Endodermal cell (in vitro differentiated cells): ENCODE results near the gene TMEM200B. TPM values are rescaled to one million over a fixed set of nuclear protein-coding genes. Genes with fewer than 3 reads are reported as not detected.

Experiments used
- DNase-seq: peaks from one replicate; pipeline ENCODE4 v3.0.0-alpha.2; 2017
- H3K27ac ChIP-seq: 2 replicates; pipeline ENCODE4 v1.5.1; 2013; ENCODE audit warnings: mild to moderate bottlenecking, low read depth, low read length, moderate library complexity
- H3K27me3 ChIP-seq: 2 replicates; pipeline ENCODE4 v1.6.1; 2013; ENCODE audit warnings: mild to moderate bottlenecking, low read length, moderate library complexity; ENCODE audit not compliant: insufficient read depth, control insufficient read depth, poor library complexity, severe bottlenecking
- H3K36me3 ChIP-seq: 2 replicates; pipeline ENCODE4 v1.7.0; 2013; ENCODE audit warnings: mild to moderate bottlenecking, low read length, moderate library complexity; ENCODE audit not compliant: control insufficient read depth, insufficient read depth
- H3K4me1 ChIP-seq: one replicate; pipeline ENCODE4 v1.7.0; 2013; ENCODE audit warnings: low read length; ENCODE audit not compliant: control insufficient read depth, insufficient read depth
- H3K4me3 ChIP-seq: 2 replicates; pipeline ENCODE4 v1.5.1; 2013; ENCODE audit warnings: mild to moderate bottlenecking, low read length, moderate library complexity
- H3K9ac ChIP-seq: 2 replicates; pipeline ENCODE4 v1.6.1; 2013; ENCODE audit warnings: mild to moderate bottlenecking, low read length, moderate library complexity; ENCODE audit not compliant: poor library complexity, severe bottlenecking; ENCODE audit errors: extremely low read depth
- H3K9me3 ChIP-seq: 2 replicates; pipeline ENCODE4 v1.6.1; 2013; ENCODE audit warnings: mild to moderate bottlenecking, low read length, moderate library complexity; ENCODE audit not compliant: control insufficient read depth
- H3K27ac Mint-ChIP-seq: 2 replicates; pipeline ENCODE4 v1.8.0; 2020; ENCODE audit warnings: mixed read lengths
- H3K27me3 Mint-ChIP-seq: 2 replicates; pipeline ENCODE4 v1.8.0; 2021; ENCODE audit warnings: mild to moderate bottlenecking, mixed read lengths; ENCODE audit not compliant: insufficient read depth
- H3K36me3 Mint-ChIP-seq: 2 replicates; pipeline ENCODE4 v1.8.0; 2020; ENCODE audit warnings: low read depth, mixed read lengths
- H3K4me1 Mint-ChIP-seq: 2 replicates; pipeline ENCODE4 v1.8.0; 2020; ENCODE audit warnings: mixed read lengths
- H3K4me3 Mint-ChIP-seq: 2 replicates; pipeline ENCODE4 v1.8.0; 2020; ENCODE audit warnings: mild to moderate bottlenecking, moderate library complexity, mixed read lengths
- H3K9me3 Mint-ChIP-seq: 2 replicates; pipeline ENCODE4 v1.8.0; 2020; ENCODE audit warnings: mild to moderate bottlenecking, mixed read lengths
- WGBS, 2 experiments: methylation state at CpG; one replicate each; pipeline versions ENCODE4 v1.1.5 to v1.1.7; 2013; ENCODE audit warnings: missing lambda C conversion rate in 2 of 2, mixed read lengths in 1 of 2; ENCODE audit not compliant: insufficient coverage in 1 of 2, insufficient read length in 1 of 2; 5-methylcytosine and 5-hydroxymethylcytosine counted together
- total RNA-seq, 2 donors: library from RNA; stranded (reverse); fragmentation: NEBNext Ultra II Directional in 1 of 2; extraction: Animal tissue kit (Norgen Biotek cat#: 25700) in 1 of 2; gene quantifications; 2 replicates in 1 of 2; 3 replicates in 1 of 2; pipeline ENCODE4 v1.2.1, GENCODE V29; 2021
- TF ChIP-seq, protein P1 (sequence below): fragments of 200-600 bp; sonication (generic); conservative IDR thresholded peaks from 2 replicates; pipeline ENCODE4 v1.5.0; 2021; ENCODE audit warnings: antibody characterized with exemption, mild to moderate bottlenecking

TMEM200B gene
- total RNA-seq, 2 donors from 2014 or later, result 36.0 to 49.4 TPM

DNA sequence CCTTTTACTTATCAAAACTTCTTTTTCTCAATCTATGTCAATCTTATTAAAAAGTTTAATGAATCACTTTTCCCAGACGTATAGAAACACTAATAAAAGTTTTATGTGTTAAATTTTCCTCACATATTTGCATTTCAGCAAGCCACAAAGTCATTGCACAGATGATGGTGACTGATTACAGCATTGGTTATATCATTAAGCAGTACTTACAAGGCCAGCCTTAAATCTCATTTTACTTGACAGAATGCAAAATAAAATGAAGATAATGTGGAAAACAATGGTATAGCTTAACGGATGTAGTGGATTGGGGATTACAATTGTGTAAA, 39.5 kb downstream of the TMEM200B start:
- WGBS, 2 experiments, result 85 to 100% methylated on average over 1 to 2 of the region's 2 CpGs
- Mint-ChIP-seq H3K4me1 (peaks cover 15% of the 10 kb centered on the region), H3K27ac (no peak overlapping the region), H3K36me3 (no peaks in the 10 kb centered on the region), H3K27me3 (no peaks in the 10 kb centered on the region), H3K4me3 (no peak overlapping the region), H3K9me3 (no peaks in the 10 kb centered on the region)
- TF ChIP-seq, protein P1, sequence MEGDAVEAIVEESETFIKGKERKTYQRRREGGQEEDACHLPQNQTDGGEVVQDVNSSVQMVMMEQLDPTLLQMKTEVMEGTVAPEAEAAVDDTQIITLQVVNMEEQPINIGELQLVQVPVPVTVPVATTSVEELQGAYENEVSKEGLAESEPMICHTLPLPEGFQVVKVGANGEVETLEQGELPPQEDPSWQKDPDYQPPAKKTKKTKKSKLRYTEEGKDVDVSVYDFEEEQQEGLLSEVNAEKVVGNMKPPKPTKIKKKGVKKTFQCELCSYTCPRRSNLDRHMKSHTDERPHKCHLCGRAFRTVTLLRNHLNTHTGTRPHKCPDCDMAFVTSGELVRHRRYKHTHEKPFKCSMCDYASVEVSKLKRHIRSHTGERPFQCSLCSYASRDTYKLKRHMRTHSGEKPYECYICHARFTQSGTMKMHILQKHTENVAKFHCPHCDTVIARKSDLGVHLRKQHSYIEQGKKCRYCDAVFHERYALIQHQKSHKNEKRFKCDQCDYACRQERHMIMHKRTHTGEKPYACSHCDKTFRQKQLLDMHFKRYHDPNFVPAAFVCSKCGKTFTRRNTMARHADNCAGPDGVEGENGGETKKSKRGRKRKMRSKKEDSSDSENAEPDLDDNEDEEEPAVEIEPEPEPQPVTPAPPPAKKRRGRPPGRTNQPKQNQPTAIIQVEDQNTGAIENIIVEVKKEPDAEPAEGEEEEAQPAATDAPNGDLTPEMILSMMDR, result no peak
- Histone ChIP-seq H3K9ac (no peak overlapping the region), H3K27ac (no peak overlapping the region), H3K4me1 (peaks cover 11% of the 10 kb centered on the region), H3K27me3 (no peaks in the 10 kb centered on the region), H3K9me3 (no peaks in the 10 kb centered on the region), H3K4me3 (no peak overlapping the region), H3K36me3 (peaks cover 2% of the 10 kb centered on the region)
- no peak for DNase-seq

DNA sequence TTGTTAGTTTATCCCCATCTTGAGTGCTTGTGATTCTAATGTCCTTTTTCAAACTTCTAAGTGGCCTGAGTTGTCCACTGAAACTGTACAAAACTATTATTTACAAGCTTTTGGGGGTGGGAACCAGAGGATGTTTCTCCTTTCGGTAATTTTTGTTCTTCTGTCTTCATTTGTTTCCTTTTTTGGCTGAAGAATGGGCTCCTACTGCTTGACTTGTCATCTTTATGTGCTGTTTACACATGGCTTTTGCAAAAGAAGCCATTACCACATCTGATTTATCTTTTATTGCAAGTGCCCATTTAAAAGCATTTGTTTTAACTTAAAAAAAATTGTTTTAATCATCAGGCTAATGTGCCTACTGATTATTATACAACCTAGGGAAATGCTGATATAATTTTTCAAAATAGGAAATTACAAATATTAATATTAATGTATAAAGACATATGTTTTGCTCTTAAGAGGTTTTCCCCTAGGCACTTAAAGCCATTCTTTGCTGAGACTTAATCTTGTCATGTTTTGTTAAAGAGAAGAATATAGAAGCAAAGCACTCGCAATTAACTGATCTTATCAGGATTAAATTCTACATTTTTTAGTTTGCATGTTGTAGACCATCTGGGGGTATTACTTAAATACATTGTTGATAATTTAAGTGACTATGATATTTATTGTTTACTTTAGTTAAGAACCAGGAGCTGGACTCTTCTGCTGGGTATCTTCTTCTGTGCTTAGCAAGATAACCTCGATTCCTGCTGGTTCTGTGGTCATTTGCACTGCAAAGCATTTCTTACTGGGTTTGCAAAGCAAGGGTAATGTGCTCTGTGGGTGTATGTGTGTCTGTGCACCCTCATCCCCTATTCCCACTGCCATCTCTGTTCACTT, 40.1 kb downstream of the TMEM200B start:
- no peaks in the 10 kb centered on the region for H3K27me3 Mint-ChIP-seq
- no peak overlapping the region for H3K4me3 ChIP-seq
- H3K36me3 ChIP-seq, result peaks cover 2% of the 10 kb centered on the region
- no peaks in the 10 kb centered on the region for H3K9me3 Mint-ChIP-seq
- H3K4me1 ChIP-seq, result peaks cover 11% of the 10 kb centered on the region
- H3K36me3 Mint-ChIP-seq, result no peaks in the 10 kb centered on the region
- no peaks in the 10 kb centered on the region for H3K9me3 ChIP-seq
- H3K27ac Mint-ChIP-seq, result peak overlapping the region; percentile 69
- TF ChIP-seq, protein P1, result no peak
- no peaks in the 10 kb centered on the region for H3K27me3 ChIP-seq
- no peak overlapping the region for H3K4me3 Mint-ChIP-seq
- no peak for DNase-seq
- 81 to 89% methylated on average over 1 to 3 of the region's 3 CpGs for WGBS, 2 experiments
- H3K9ac ChIP-seq, result no peak overlapping the region
- H3K27ac ChIP-seq, result no peak overlapping the region
- H3K4me1 Mint-ChIP-seq, result peaks cover 15% of the 10 kb centered on the region

DNA sequence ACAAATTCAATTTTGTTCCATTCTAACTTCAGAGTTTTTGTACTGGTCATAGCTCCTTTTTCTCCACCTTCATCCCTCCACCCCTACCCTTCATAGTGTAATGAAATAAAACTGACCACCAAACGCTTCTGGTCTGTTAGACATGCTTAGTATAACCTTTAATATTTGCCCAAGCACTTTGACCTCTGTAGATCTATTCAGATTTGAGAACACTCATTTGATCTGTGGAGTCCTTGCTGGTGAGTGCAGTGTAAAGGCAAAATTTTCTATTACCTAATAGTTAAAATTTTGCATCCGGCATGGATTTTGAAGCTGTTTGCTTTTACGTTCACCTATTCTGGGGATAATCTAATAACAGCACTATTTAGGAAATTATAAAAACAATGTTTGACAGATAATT, 41.2 kb downstream of the TMEM200B start:
- Histone ChIP-seq H3K4me1 (peaks cover 11% of the 10 kb centered on the region), H3K27me3 (no peaks in the 10 kb centered on the region), H3K9me3 (no peaks in the 10 kb centered on the region), H3K36me3 (no peaks in the 10 kb centered on the region), H3K4me3 (no peak overlapping the region), H3K9ac (no peak overlapping the region), H3K27ac (no peak overlapping the region)
- no peak for DNase-seq
- no peak overlapping the region for H3K4me3 Mint-ChIP-seq
- no peaks in the 10 kb centered on the region for H3K36me3 Mint-ChIP-seq
- WGBS, 2 experiments, result 84 to 100% methylated on average over 2 of the region's 3 CpGs
- no peak overlapping the region for H3K27ac Mint-ChIP-seq
- H3K9me3 Mint-ChIP-seq, result no peaks in the 10 kb centered on the region
- H3K27me3 Mint-ChIP-seq, result no peaks in the 10 kb centered on the region
- TF ChIP-seq, protein P1, result no peak
- H3K4me1 Mint-ChIP-seq, result peaks cover 15% of the 10 kb centered on the region
